Esophagus muscularis mucosa (tissue), 4 donors: ENCODE measurements around the gene ETV6. TPM values are rescaled to one million over a fixed set of nuclear protein-coding genes. Genes with fewer than 3 reads are reported as not detected.
"Not testable (repeated sequence)": the region's sequence is repeated elsewhere in the genome, so short reads cannot be mapped to it uniquely, and the experiment has no call there.

Experiments used
- DNase-seq: peaks from one replicate; pipeline ENCODE4 v3.0.0-alpha.2; 2017; ENCODE audit errors: extremely low spot score
- H3K27ac ChIP-seq, 4 donors: fragments of 200-600 bp; sonication (generic); replicated peaks in 1 of 4; 1 replicate in 3 of 4; 2 replicates in 1 of 4; pipeline ENCODE4 v1.5.1; 2016 to 2019; ENCODE audit warnings: mild to moderate bottlenecking in 1 of 4
- H3K27me3 ChIP-seq, 4 donors: fragments of 200-600 bp; sonication (generic); one replicate each; pipeline versions ENCODE4 v1.5.1 to v1.6.0; 2016 to 2019
- H3K36me3 ChIP-seq, 4 donors: fragments of 200-600 bp; sonication (generic); one replicate each; pipeline ENCODE4 v1.5.1; 2016 to 2019
- H3K4me1 ChIP-seq, 4 donors: fragments of 200-600 bp; sonication (generic); one replicate each; pipeline ENCODE4 v1.5.1; 2016 to 2019
- H3K4me3 ChIP-seq, 4 donors: fragments of 200-600 bp; sonication (generic); 1 replicate in 2 of 4; 2 replicates in 2 of 4; pipeline ENCODE4 v1.5.1; 2016 to 2019; ENCODE audit warnings: mild to moderate bottlenecking in 4 of 4, moderate library complexity in 1 of 4
- H3K9me3 ChIP-seq, 4 donors: fragments of 200-600 bp; sonication (generic); 1 replicate in 3 of 4; 2 replicates in 1 of 4; pipeline ENCODE4 v1.5.1; 2016 to 2019
- EP300 ChIP-seq: sonication (generic); formaldehyde crosslinking; IDR thresholded peaks from one replicate; pipeline ENCODE4 v1.6.1; 2017; ENCODE audit warnings: antibody characterized with exemption
- POLR2A ChIP-seq: fragments of 450-650 bp; IDR thresholded peaks from one replicate; pipeline ENCODE4 v1.6.1; 2017; ENCODE audit warnings: antibody characterized with exemption, moderate library complexity, mild to moderate bottlenecking, low read depth
- POLR2AphosphoS5 ChIP-seq, 2 donors: sonication (generic); formaldehyde crosslinking; IDR thresholded peaks; one replicate each; pipeline ENCODE4 v1.6.1; 2017; ENCODE audit warnings: antibody characterized with exemption in 2 of 2
- WGBS: methylation state at CpG from one replicate; pipeline ENCODE4 v1.1.5; 2018; 5-methylcytosine and 5-hydroxymethylcytosine counted together
- intact Hi-C: fragments of 100-400 bp; cut with DNase I; formaldehyde crosslinking; loops from one replicate; pipeline ENCODE4 v1.15.1; 2023
- total RNA-seq, 4 donors: library from RNA; depleted of rRNA; stranded (reverse); fragments of >200 nt; gene quantifications; one replicate each; pipeline versions ENCODE4 v1.1.0 to v1.2.1, GENCODE V29; 2016
- TF ChIP-seq, protein P1 (sequence below), 3 experiments: fragments of 200-600 bp in 2 of 3; fragments of 450-650 bp in 1 of 3; sonication (generic) in 2 of 3; IDR thresholded peaks; one replicate each; pipeline ENCODE4 v1.5.1; 2017 to 2019; ENCODE audit warnings: antibody characterized with exemption in 3 of 3, mild to moderate bottlenecking in 2 of 3, moderate library complexity in 1 of 3

ETV6 gene
- total RNA-seq, 4 donors from 2014 or later, result 22.4 to 29.6 (median 25.3) TPM

- H3K27ac ChIP-seq, result no peak overlapping the region
- no peak for TF ChIP-seq POLR2AphosphoS5 (IDR thresholded peaks at IDR 0.05)
- TF ChIP-seq, protein P1, sequence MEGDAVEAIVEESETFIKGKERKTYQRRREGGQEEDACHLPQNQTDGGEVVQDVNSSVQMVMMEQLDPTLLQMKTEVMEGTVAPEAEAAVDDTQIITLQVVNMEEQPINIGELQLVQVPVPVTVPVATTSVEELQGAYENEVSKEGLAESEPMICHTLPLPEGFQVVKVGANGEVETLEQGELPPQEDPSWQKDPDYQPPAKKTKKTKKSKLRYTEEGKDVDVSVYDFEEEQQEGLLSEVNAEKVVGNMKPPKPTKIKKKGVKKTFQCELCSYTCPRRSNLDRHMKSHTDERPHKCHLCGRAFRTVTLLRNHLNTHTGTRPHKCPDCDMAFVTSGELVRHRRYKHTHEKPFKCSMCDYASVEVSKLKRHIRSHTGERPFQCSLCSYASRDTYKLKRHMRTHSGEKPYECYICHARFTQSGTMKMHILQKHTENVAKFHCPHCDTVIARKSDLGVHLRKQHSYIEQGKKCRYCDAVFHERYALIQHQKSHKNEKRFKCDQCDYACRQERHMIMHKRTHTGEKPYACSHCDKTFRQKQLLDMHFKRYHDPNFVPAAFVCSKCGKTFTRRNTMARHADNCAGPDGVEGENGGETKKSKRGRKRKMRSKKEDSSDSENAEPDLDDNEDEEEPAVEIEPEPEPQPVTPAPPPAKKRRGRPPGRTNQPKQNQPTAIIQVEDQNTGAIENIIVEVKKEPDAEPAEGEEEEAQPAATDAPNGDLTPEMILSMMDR (IDR thresholded peaks at IDR 0.05), result no peak
- no peak for TF ChIP-seq EP300
- TF ChIP-seq POLR2A, result no peak
- no peaks in the 10 kb centered on the region for H3K4me1 ChIP-seq
- intact Hi-C loops, result no loop called here
- H3K4me3 ChIP-seq, result no peak overlapping the region
- H3K9me3 ChIP-seq, result no peaks in the 10 kb centered on the region
- DNase-seq, result no peak
- 61% methylated on average over 1 of the region's 1 CpG for WGBS
- no peaks in the 10 kb centered on the region for H3K36me3 ChIP-seq
- no peaks in the 10 kb centered on the region for H3K27me3 ChIP-seq
These were observed 18.2 kb upstream of the ETV6 start for GRCh38 chr12:11631288-11631687.

GRCh38 chr12:11631881-11632280, 17.6 kb upstream of the ETV6 start:
- H3K36me3 ChIP-seq, H3K4me1 ChIP-seq, H3K27me3 ChIP-seq, DNase-seq, H3K4me3 ChIP-seq, H3K27ac ChIP-seq, H3K9me3 ChIP-seq, intact Hi-C loops: not testable (repeated sequence)
- WGBS, result 97% methylated on average over 9 of the region's 9 CpGs

DNA sequence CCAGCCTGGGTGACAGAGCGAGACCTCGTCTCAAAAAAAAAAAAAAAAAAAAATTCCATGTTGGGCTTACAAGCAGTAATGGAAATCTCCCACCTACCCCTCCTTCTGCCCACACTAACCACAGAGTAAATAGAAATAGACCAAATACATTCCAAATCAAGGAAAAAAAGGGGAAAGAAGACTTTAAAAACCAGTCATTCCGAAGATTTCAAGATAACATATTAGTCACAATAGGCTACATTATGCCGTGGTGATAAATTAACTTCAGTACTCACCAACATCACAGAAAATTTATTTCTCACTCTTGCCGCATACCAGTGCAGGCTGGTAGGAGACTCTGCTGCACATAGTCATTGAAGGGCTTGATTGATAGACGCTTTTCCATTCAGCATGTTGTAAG, 15.5 kb upstream of the ETV6 start:
- H3K4me3 ChIP-seq, result no peak overlapping the region
- TF ChIP-seq POLR2AphosphoS5 (IDR thresholded peaks at IDR 0.05) (no peak), EP300 (no peak), POLR2A (no peak)
- TF ChIP-seq, protein P1 (IDR thresholded peaks at IDR 0.05), result no peak
- H3K4me1 ChIP-seq, result no peaks in the 10 kb centered on the region
- H3K27ac ChIP-seq, result no peak overlapping the region
- 74% methylated on average over 6 of the region's 6 CpGs for WGBS
- no peaks in the 10 kb centered on the region for H3K36me3 ChIP-seq
- H3K9me3 ChIP-seq, result no peaks in the 10 kb centered on the region
- no peaks in the 10 kb centered on the region for H3K27me3 ChIP-seq
- DNase-seq, result no peak
- intact Hi-C loops, result no loop called here

DNA sequence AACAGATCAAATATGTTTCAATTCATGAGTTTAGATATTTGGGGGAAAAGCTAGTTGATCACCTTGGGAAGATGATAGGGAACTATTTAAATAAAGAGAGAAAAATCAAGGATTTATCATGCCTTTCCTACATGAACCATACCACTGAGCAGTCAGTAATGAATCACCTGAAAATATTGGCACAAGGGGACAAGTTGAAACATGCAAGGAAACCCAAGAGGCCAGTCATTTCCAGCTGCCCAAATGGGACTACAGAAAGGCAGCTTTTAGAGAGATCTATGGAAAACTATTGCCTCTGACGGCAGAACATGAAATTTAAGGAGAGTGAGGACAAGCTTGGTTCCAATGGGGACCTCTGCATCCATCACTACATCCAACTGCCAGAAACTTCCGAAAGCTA, 14.1 kb upstream of the ETV6 start:
- 92% methylated on average over 2 of the region's 2 CpGs for WGBS
- intact Hi-C loops, result no loop called here
- Histone ChIP-seq H3K4me1 (no peaks in the 10 kb centered on the region), H3K9me3 (no peaks in the 10 kb centered on the region), H3K4me3 (no peak overlapping the region), H3K27ac (no peak overlapping the region), H3K27me3 (no peaks in the 10 kb centered on the region), H3K36me3 (no peaks in the 10 kb centered on the region)
- no peak for DNase-seq
- TF ChIP-seq EP300, result no peak
- no peak for TF ChIP-seq POLR2AphosphoS5 (IDR thresholded peaks at IDR 0.05)
- TF ChIP-seq, protein P1 (IDR thresholded peaks at IDR 0.05), result no peak
- no peak for TF ChIP-seq POLR2A

GRCh38 chr12:11638315-11638916, 11.1 kb upstream of the ETV6 start:
- no peak for DNase-seq
- TF ChIP-seq POLR2A (no peak), EP300 (no peak), POLR2AphosphoS5 (IDR thresholded peaks at IDR 0.05) (no peak)
- TF ChIP-seq, protein P1 (IDR thresholded peaks at IDR 0.05), result no peak
- H3K27me3 ChIP-seq, result no peaks in the 10 kb centered on the region
- H3K27ac ChIP-seq, result no peak overlapping the region
- H3K9me3 ChIP-seq, result no peaks in the 10 kb centered on the region
- H3K4me1 ChIP-seq, result no peaks in the 10 kb centered on the region
- intact Hi-C loops, result no loop called here
- no peak overlapping the region for H3K4me3 ChIP-seq
- 76% methylated on average over 3 of the region's 3 CpGs for WGBS
- no peaks in the 10 kb centered on the region for H3K36me3 ChIP-seq
